Omental fat pad (tissue), 4 donors: ENCODE results near the gene DOK7. TPM values are rescaled to one million over a fixed set of nuclear protein-coding genes. Genes with fewer than 3 reads are reported as not detected.

Experiments used
- ATAC-seq: fragments of 150-250 bp; one replicate; pipeline ENCODE4 v1.9.1; 2016; ENCODE audit warnings: mild to moderate bottlenecking, moderate library complexity; ENCODE audit not compliant: low FRiP score
- DNase-seq: peaks from one replicate; pipeline ENCODE4 v3.0.0-alpha.2; 2019; ENCODE audit warnings: low spot score
- total RNA-seq, 4 donors: library from RNA; depleted of rRNA; stranded (reverse); fragments of >200 nt; gene quantifications; one replicate each; pipeline ENCODE4 v1.1.0, GENCODE V29; 2016
- TF ChIP-seq, protein P1 (sequence below), 3 donors: fragments of 450-650 bp; IDR thresholded peaks; one replicate each; pipeline ENCODE4 v1.5.1; 2016 to 2017; ENCODE audit warnings: antibody characterized with exemption in 3 of 3, mild to moderate bottlenecking in 3 of 3, moderate library complexity in 2 of 3

The DOK7 gene
- total RNA-seq, 4 donors from 2014 or later: not detected

DNA sequence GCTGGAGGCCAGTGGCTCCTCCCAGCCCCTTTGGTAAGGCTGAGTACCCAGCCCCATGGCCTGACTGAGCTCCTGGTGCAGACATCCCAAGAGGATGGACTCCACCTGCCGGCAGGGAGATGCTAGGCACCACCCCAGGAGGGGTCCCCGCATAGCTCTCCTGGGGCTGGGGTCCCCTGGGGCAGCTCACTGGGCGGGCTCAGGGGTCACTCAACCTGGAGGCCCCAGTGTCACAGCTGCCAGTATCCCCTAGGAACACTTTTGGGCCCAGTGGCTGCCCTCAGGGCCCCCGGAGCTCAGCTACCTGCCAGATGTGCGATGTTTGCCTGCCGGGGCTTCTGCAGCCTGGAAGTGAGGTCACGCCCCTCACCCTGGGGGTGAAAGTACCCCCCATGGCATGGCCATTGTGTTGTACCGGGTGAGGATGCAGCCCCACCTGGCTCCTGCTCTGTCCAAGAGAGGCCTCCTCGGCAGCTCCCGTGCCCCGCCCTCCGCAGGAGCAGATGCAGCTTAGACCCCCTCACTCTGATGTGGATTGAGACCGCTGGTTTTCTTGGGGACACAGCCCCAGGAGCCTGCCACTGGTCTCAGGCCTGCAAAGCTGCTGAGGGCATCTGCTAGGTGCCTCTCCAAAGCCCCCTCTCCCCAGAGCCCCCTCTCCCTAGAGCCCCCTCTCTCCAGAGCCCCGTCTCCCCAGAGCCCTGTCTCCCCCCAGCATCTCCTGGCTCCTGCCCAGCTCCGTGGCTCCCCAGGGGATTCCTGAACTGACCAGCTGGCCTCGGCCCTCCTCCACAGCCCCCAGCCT, 28.0 kb upstream of the DOK7 start:
- TF ChIP-seq, protein P1, sequence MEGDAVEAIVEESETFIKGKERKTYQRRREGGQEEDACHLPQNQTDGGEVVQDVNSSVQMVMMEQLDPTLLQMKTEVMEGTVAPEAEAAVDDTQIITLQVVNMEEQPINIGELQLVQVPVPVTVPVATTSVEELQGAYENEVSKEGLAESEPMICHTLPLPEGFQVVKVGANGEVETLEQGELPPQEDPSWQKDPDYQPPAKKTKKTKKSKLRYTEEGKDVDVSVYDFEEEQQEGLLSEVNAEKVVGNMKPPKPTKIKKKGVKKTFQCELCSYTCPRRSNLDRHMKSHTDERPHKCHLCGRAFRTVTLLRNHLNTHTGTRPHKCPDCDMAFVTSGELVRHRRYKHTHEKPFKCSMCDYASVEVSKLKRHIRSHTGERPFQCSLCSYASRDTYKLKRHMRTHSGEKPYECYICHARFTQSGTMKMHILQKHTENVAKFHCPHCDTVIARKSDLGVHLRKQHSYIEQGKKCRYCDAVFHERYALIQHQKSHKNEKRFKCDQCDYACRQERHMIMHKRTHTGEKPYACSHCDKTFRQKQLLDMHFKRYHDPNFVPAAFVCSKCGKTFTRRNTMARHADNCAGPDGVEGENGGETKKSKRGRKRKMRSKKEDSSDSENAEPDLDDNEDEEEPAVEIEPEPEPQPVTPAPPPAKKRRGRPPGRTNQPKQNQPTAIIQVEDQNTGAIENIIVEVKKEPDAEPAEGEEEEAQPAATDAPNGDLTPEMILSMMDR (IDR thresholded peaks at IDR 0.05): no peak
- no peak for DNase-seq
- ATAC-seq: no peak

DNA sequence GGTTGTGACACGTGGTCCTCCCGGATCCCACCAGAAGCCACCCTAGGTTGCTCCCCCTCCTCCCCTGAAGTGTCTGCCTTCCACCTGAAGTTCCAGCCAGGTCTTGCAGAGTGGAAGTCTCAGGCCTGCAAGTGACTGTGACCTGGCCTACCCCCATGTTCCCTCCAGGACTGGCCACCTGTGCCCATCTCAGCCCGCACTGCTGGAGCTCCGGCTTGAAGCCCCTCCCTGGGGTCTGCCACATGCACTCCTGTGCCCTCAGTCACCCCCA, 27.5 kb upstream of the DOK7 start:
- ATAC-seq: no peak
- DNase-seq: no peak
- TF ChIP-seq, protein P1 (IDR thresholded peaks at IDR 0.05): no peak

DNA sequence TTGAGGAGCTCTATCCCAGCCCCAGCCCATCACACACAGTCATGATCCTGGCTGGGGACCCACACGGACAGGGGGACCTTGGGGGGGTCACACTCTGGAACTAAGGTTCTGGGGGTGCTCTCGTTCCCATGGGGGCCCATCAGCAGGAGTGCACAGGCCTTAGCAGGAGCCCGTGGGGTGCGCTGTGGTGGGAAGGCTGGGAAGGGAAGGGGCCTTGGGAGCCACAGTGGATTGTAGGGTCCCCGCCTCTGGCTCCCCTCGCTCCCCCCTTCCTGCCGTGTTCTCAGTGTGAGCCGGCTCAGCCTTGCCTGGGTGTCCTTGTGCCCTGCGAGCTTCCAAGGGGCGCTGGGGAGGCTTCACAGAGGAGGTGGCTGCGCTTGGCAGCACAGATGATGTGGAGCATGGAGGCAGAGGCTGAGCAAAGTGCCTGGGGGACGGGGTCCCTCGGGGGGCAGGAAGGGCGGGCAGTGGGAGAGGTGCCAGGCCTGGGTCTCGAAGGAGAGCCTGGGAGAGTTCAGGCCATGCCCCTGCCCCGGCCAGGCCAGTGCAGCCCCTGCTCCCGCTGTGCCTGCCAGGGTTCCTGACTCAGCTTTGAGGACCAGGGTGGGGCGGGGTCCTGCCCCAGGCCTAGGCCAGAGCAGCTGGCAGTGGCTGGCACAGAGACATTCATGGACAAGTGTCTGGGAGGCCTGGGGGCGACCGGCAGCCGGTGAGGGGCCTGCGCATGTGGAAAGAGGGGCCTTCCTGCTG, 26.9 kb upstream of the DOK7 start:
- ATAC-seq (no peak), DNase-seq (no peak)
- TF ChIP-seq, protein P1 (IDR thresholded peaks at IDR 0.05): no peak

DNA sequence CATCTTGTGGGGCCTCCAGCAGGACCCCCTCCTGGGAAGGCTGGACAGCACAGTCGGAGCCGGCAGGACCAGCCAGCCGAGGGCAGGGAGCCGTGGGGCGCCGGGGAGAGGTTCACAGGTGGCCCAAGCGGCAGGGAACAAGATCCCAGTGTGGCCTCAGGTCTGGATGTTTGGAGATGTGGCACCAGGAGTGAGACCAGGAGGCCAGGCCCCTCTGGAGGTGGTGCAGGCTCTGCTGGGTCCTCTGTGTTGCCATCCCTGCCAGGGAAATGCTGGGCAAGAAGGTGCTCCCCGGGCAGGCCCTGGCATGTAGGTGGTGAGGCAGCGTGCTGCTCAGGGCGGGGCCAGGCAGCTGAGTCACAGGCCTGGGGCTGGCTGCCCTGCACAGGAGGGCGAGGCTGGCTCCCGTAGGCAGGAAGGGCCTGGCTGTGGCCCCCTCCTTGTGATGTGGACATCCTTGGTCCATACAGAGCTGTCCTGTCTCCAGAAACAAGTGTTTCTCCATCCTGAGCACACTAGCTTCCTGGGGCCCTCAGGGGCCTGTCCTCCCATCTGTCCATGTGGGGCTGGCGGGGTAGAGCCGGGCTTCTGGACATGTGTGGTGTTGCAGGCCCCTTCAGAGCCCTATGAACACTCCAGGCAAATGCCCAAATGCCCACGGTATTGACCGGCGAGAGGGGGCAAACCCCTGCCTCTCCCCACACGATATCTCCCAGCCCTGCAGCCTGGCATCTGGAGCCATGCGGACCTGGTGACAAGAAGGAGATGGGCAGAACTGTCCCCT, 26.1 kb upstream of the DOK7 start:
- peak; percentile 49 for ATAC-seq

DNA sequence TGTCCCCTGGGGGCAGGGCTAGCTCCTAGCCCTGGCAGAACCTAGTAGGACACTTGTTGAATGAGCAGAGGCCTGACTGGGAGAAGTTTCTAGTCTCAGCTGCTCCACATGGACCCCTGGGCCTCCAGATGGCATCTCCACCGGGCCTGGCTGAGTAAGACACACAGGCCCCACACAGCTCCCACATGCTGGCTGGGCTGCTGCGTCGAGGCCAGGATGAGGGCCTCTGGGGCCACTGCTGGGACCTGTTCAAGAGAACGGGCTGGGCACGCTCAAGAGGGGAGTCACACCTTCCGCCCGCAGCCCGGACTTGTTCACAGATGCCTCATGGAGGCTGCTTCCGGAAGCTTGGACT, 25.5 kb upstream of the DOK7 start:
- TF ChIP-seq, protein P1 (IDR thresholded peaks at IDR 0.05): no peak
- ATAC-seq (no peak), DNase-seq (no peak)

More for the DNA sequence above, 26.1 kb upstream of the DOK7 start:
- no peak for DNase-seq
- TF ChIP-seq, protein P1 (IDR thresholded peaks at IDR 0.05): no peak

DNA sequence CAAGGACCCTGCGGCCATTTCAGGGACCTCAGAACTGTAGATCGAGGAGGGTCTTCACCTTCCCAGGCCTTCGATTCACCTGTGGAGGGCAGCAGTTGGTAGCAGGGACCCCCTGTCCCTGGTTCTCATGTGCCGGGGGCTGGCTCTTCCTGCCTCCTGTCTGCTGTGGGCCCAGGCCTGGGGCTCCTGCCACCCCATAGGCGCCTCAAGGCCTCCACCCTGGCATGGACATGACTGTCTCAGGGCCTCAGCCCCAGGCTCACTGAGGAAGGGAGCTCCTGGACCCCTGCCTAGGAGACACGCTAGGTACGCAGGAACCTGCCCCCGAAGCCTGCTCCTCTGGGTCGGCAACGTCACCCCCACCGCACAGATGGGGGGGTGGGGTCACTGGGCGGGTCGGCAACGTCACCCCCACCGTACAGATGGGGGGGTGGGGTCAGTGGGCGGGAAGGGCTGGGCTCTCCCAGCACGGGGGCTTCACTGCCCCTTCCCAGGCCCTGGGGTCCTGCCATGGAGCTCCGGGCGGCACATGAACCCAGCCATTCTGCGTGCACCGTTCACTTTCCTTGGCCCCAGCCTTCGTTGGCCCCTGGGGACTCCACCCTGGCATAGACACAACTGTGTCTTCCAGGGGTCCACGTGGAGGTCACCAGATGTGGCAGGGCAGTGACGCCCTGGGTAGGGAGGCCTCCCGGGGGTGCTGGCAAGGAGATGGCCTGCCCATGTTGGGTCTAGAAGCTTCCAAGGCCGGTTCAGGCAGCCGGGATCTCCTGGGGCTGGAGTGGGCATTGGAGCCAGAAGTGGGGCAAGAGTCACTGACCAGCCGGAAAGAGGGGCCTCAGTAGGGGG, 24.9 kb upstream of the DOK7 start:
- no peak for DNase-seq
- TF ChIP-seq, protein P1 (IDR thresholded peaks at IDR 0.05): no peak

More for the DNA sequence above, 24.9 kb upstream of the DOK7 start:
- ATAC-seq: no peak
